Bronchus fibroblast of lung (primary cell): ENCODE results near the gene APBB1. TPM values are rescaled to one million over a fixed set of nuclear protein-coding genes. Genes with fewer than 3 reads are reported as not detected.

Experiments used
- total RNA-seq: library from RNA; depleted of rRNA; stranded (reverse); fragments of >200 nt; gene quantifications from 2 replicates; pipeline ENCODE4 v1.2.3, GENCODE V29; 2015

Gene APBB1
- 41.0 and 42.2 TPM in 2 replicates for total RNA-seq

GRCh38 chr11:6419009-6419631 is at the start of gene APBB1:
TSS of gene APBB1 (minus strand) at chr11:6419094. CDS start at chr11:6411347, 7,747 bp downstream.

GRCh38 chr11:6440906-6441358 is 22.0 kb upstream of the APBB1 start, which contains the start of gene HPX:
TSS of gene HPX (minus strand) at chr11:6440987. CDS start at chr11:6440963, 24 bp downstream.

GRCh38 chr11:6389905-6390717 is 28.8 kb downstream of the APBB1 start, which contains the start of gene SMPD1:
TSS of gene SMPD1 (plus strand) at chr11:6390474. CDS start at chr11:6390599, 125 bp downstream.

Other genes starting within 250 kb of the APBB1 start
- not detected in 2 replicates for gene OR52B2, start 248.8 kb downstream of the APBB1 start, total RNA-seq
- gene OR52W1, start 219.9 kb downstream of the APBB1 start, total RNA-seq, result not detected in 2 replicates
- not detected in 2 replicates for gene C11orf42, start 213.5 kb downstream of the APBB1 start, total RNA-seq
- 9.4 and 10.7 TPM in 2 replicates for gene FHIP1B, start 184.5 kb downstream of the APBB1 start, total RNA-seq
- not detected in 2 replicates for gene CNGA4, start 180.0 kb downstream of the APBB1 start, total RNA-seq
- gene CCKBR, start 159.3 kb downstream of the APBB1 start, total RNA-seq, result not detected in 2 replicates
- 338 and 354 TPM in 2 replicates for gene CAVIN3, start 98.6 kb downstream of the APBB1 start, total RNA-seq
- gene SMPD1, start 28.6 kb downstream of the APBB1 start, total RNA-seq, result 47.6 and 53.0 TPM in 2 replicates
- 0.45 and 0.50 TPM in 2 replicates for gene HPX, start 21.9 kb upstream of the APBB1 start, total RNA-seq
- 17.1 and 18.0 TPM in 2 replicates for gene TRIM3, start 54.8 kb upstream of the APBB1 start, total RNA-seq
- 52.3 and 56.9 TPM in 2 replicates for gene ARFIP2, start 62.2 kb upstream of the APBB1 start, total RNA-seq
- gene TIMM10B, start 62.4 kb upstream of the APBB1 start, total RNA-seq, result 36.1 and 54.7 TPM in 2 replicates
- gene DNHD1, start 78.2 kb upstream of the APBB1 start, total RNA-seq, result 2.0 and 2.1 TPM in 2 replicates
- gene RRP8, start 184.5 kb upstream of the APBB1 start, total RNA-seq, result 11.7 and 14.5 TPM in 2 replicates
- 177 and 201 TPM in 2 replicates for gene ILK, start 184.7 kb upstream of the APBB1 start, total RNA-seq
- gene TAF10, start 193.1 kb upstream of the APBB1 start, total RNA-seq, result 100 and 104 TPM in 2 replicates
- gene TPP1, start 200.3 kb upstream of the APBB1 start, total RNA-seq, result 23.6 and 27.2 TPM in 2 replicates
- 4.2 and 4.3 TPM in 2 replicates for gene DCHS1, start 236.7 kb upstream of the APBB1 start, total RNA-seq